HepG2 (cell line): Measurements from ENCODE around the gene AK8. TPM values are rescaled to one million over a fixed set of nuclear protein-coding genes. Genes with fewer than 3 reads are reported as not detected.

Source experiments
- ATAC-seq: fragments of 200-7000 bp; cut with Tn5 transposase; 3 replicates; pipeline ENCODE4 v1.9.1; 2020; ENCODE audit warnings: mild to moderate bottlenecking, moderate library complexity
- BruUV-seq: library from RNA; stranded (reverse); fragments of 400-500 nt; replicated peaks from 2 replicates; lab custom pipeline; 2021; lab: Mats Ljungman, UMichigan
- CTCF ChIA-PET: fragments of 300-600 bp; formaldehyde crosslinking; extraction: SDS; loops from one replicate; lab custom pipeline; 2021; ENCODE audit warnings: low total read pairs, inconsistent platforms, low intra/inter-chr PET ratio; lab: Yijun Ruan, JAX
- POLR2A ChIA-PET: fragments of 350-600 bp; sonication (Branson Sonifier 250); formaldehyde crosslinking; loops from one replicate; lab custom pipeline; 2020; ENCODE audit warnings: antibody characterized with exemption, inconsistent platforms; lab: Yijun Ruan, JAX
- DNase-seq: peaks from one replicate; pipeline ENCODE4 v3.0.0-alpha.2; 2015; ENCODE audit warnings: low spot score
- FAIRE-seq: peaks from 3 replicates; lab custom pipeline; 2011; peaks lifted over from hg19 to GRCh38; lab: Jason Lieb, UNC
- H2AFZ ChIP-seq: one replicate; pipeline ENCODE4 v1.6.1; 2011; ENCODE audit warnings: low read length, inconsistent platforms
- H3K27ac ChIP-seq: fragments of 300-600 bp; 3 replicates; pipeline ENCODE4 v1.8.0; 2011; ENCODE audit warnings: mixed run types, mild to moderate bottlenecking, mixed read lengths, low read length, inconsistent platforms; ENCODE audit not compliant: insufficient read depth; ENCODE audit errors: extremely low read length
- H3K27me3 ChIP-seq, 2 experiments: fragments of 200-600 bp in 1 of 2; 2 replicates in 1 of 2; 3 replicates in 1 of 2; pipeline versions ENCODE4 v1.6.0 to v1.8.0; 2011; ENCODE audit warnings: low read length in 2 of 2, mild to moderate bottlenecking in 2 of 2, moderate library complexity in 2 of 2, inconsistent platforms in 1 of 2; ENCODE audit not compliant: insufficient read depth in 2 of 2, control insufficient read depth in 1 of 2
- H3K36me3 ChIP-seq, 2 experiments: fragments of 200-600 bp in 1 of 2; replicated peaks in 1 of 2; 2 replicates in 1 of 2; 3 replicates in 1 of 2; pipeline versions ENCODE4 v1.5.1 to v1.8.0; 2011; ENCODE audit warnings: low read length in 2 of 2, inconsistent platforms in 1 of 2; ENCODE audit not compliant: insufficient read depth in 2 of 2, control insufficient read depth in 1 of 2
- H3K4me1 ChIP-seq: 2 replicates; pipeline ENCODE4 v1.5.1; 2012; ENCODE audit warnings: low read length, inconsistent platforms; ENCODE audit not compliant: insufficient read depth
- H3K4me2 ChIP-seq: 2 replicates; pipeline ENCODE4 v1.6.0; 2011; ENCODE audit warnings: low read depth, low read length, inconsistent platforms
- H3K4me3 ChIP-seq, 3 experiments: fragments of 200-600 bp in 1 of 3; sonication (generic), shearing (Covaris generic) in 1 of 3; replicated peaks in 1 of 3; 2 replicates each; pipeline ENCODE4 v1.5.1; 2011 to 2016; ENCODE audit warnings: low read length in 3 of 3, inconsistent platforms in 2 of 3, low read depth in 2 of 3, mild to moderate bottlenecking in 2 of 3, control low read depth in 1 of 3, mixed read lengths in 1 of 3; ENCODE audit not compliant: insufficient read depth in 1 of 3
- H3K79me2 ChIP-seq: one replicate; pipeline ENCODE4 v1.6.1; 2011; ENCODE audit warnings: low read length, inconsistent platforms; ENCODE audit not compliant: insufficient read depth
- H3K9ac ChIP-seq: 2 replicates; pipeline ENCODE4 v1.6.0; 2011; ENCODE audit warnings: mild to moderate bottlenecking, low read depth, low read length, inconsistent platforms; ENCODE audit not compliant: insufficient read depth
- H3K9me3 ChIP-seq: 2 replicates; pipeline ENCODE4 v1.5.1; 2012; ENCODE audit warnings: mild to moderate bottlenecking, low read length
- H4K20me1 ChIP-seq: 2 replicates; pipeline ENCODE4 v1.6.0; 2011; ENCODE audit warnings: inconsistent platforms, mild to moderate bottlenecking, low read length, moderate library complexity; ENCODE audit not compliant: insufficient read depth
- ATF4 ChIP-seq, 2 experiments: fragments of 450-650 bp in 1 of 2; sonication (generic) in 1 of 2; formaldehyde crosslinking; IDR thresholded peaks; 2 replicates each; pipeline versions ENCODE4 v1.5.0 to v1.8.0; 2020 to 2022; ENCODE audit warnings: mild to moderate bottlenecking in 1 of 2, missing genetic modification reagents in 1 of 2
- ATF7 ChIP-seq, 2 experiments: fragments of 450-650 bp in 1 of 2; sonication (generic) in 1 of 2; formaldehyde crosslinking in 1 of 2; IDR thresholded peaks; 2 replicates each; pipeline versions ENCODE4 v1.4.0 to v1.6.1; 2016 to 2020; ENCODE audit warnings: antibody characterized with exemption in 1 of 2, mild to moderate bottlenecking in 1 of 2, missing genetic modification reagents in 1 of 2
- HCFC1 ChIP-seq: fragments of 150-350 bp; IDR thresholded peaks from 2 replicates; pipeline ENCODE4 v1.6.1; 2014; ENCODE audit warnings: low read depth, low read length
- JUND ChIP-seq: sonication (generic); formaldehyde crosslinking; IDR thresholded peaks from 2 replicates; pipeline ENCODE4 v1.8.0; 2022; ENCODE audit warnings: mild to moderate bottlenecking, missing genetic modification reagents
- NR2F1 ChIP-seq, 2 experiments: fragments of 450-650 bp in 1 of 2; formaldehyde crosslinking in 1 of 2; IDR thresholded peaks; 2 replicates each; pipeline versions ENCODE4 v1.5.0 to v1.6.1; 2016 to 2020; ENCODE audit warnings: mild to moderate bottlenecking in 1 of 2, missing compliant biosample characterization in 1 of 2, missing genetic modification reagents in 1 of 2, moderate library complexity in 1 of 2
- TAF1 ChIP-seq: sonication (generic); formaldehyde crosslinking; IDR thresholded peaks from 2 replicates; pipeline ENCODE4 v1.4.0; 2020; ENCODE audit warnings: missing genetic modification reagents
- TCF12 ChIP-seq, 2 experiments: fragments of 450-650 bp in 1 of 2; sonication (generic) in 1 of 2; formaldehyde crosslinking in 1 of 2; IDR thresholded peaks; 2 replicates each; pipeline versions ENCODE4 v1.6.1 to v1.8.0; 2017 to 2022; ENCODE audit warnings: antibody characterized with exemption in 1 of 2, mild to moderate bottlenecking in 1 of 2, missing genetic modification reagents in 1 of 2, moderate library complexity in 1 of 2
- TEAD3 ChIP-seq: optimal IDR thresholded peaks from 2 replicates; pipeline ENCODE3; 2016; ENCODE audit warnings: borderline replicate concordance
- ZFP36L2 ChIP-seq: sonication (generic); formaldehyde crosslinking; IDR thresholded peaks from 2 replicates; pipeline ENCODE4 v1.4.0; 2020; ENCODE audit warnings: missing genetic modification reagents
- ZFP62 ChIP-seq: sonication (generic); formaldehyde crosslinking; IDR thresholded peaks from 2 replicates; pipeline ENCODE4 v1.4.0; 2020; ENCODE audit warnings: missing genetic modification reagents
- ZMYM2 ChIP-seq: sonication (generic); formaldehyde crosslinking; IDR thresholded peaks from 2 replicates; pipeline ENCODE4 v1.8.0; 2022; ENCODE audit warnings: mild to moderate bottlenecking, missing genetic modification reagents
- ZSCAN30 ChIP-seq: sonication (generic); formaldehyde crosslinking; IDR thresholded peaks from 2 replicates; pipeline ENCODE4 v1.5.0; 2020; ENCODE audit warnings: mild to moderate bottlenecking, missing genetic modification reagents
- WGBS: methylation state at CpG from one replicate; pipeline ENCODE4 v1.1.6; 2017; ENCODE audit warnings: low lambda C conversion rate; 5-methylcytosine and 5-hydroxymethylcytosine counted together
- in situ Hi-C: cut with HindIII; loops from 2 replicates; pipeline ENCODE4 v1.10.0; 2017; ENCODE audit warnings: low pct_unique_long_range_greater_than_20kb; ENCODE audit not compliant: extremely low pct_ligation_motif_present
- intact Hi-C: fragments of 100-400 bp; cut with micrococcal nuclease; formaldehyde crosslinking; loops from one replicate; pipeline ENCODE4 v1.10.0; 2022; ENCODE audit not compliant: unreplicated experiment
- polyA plus RNA-seq, 8 experiments: library from polyadenylated mRNA; depleted of rRNA in 3 of 8; stranded (reverse) in 7 of 8; unstranded in 1 of 8; fragments of >200 nt; fragmentation: Illumina TruSeq in 4 of 8; extraction: Trizol in 4 of 8; gene quantifications; 2 replicates each; pipeline versions ENCODE4 v1.2.1 to v1.2.3, GENCODE V29; 2011 to 2016; ENCODE audit warnings: low read depth in 4 of 8, missing spikeins in 1 of 8, mixed read lengths in 1 of 8; ENCODE audit not compliant: insufficient read depth in 1 of 8
- total RNA-seq, 5 experiments: library from RNA; depleted of rRNA; stranded (reverse); fragments of >200 nt; fragmentation: Illumina TruSeq; extraction: Trizol; gene quantifications; 2 replicates each; pipeline ENCODE4 v1.2.3, GENCODE V29; 2016; ENCODE audit warnings: low read depth in 1 of 5
- TF ChIP-seq, protein P1 (sequence below): sonication (generic); formaldehyde crosslinking; IDR thresholded peaks from 2 replicates; pipeline ENCODE4 v1.4.0; 2020; ENCODE audit warnings: low read depth, mild to moderate bottlenecking, missing genetic modification reagents
- TF ChIP-seq, protein P2 (sequence below): sonication (generic); formaldehyde crosslinking; IDR thresholded peaks from 2 replicates; pipeline ENCODE4 v1.5.0; 2020; ENCODE audit warnings: missing genetic modification reagents

Gene AK8
- total and polyA plus RNA-seq, 2 of the 13 experiments (the other 11 are each of a cell fraction or from before 2014, with no cell fraction given) = 0.11 TPM; not detected in 1

GRCh38 chr9:132808645-132809044 is 69.4 kb downstream of the AK8 start:
- H2AFZ ChIP-seq = no peak overlapping the region
- H3K9me3 ChIP-seq = no peaks in the 10 kb centered on the region
- no peak for DNase-seq
- H3K27me3 ChIP-seq = peaks cover 7 to 62% of the 10 kb centered on the region in 2 experiments; a peak in 4 of 5 replicates
- no peak for ATAC-seq
- H3K4me2 ChIP-seq = no peak overlapping the region
- TF ChIP-seq ZFP36L2 (CRISPR knock-in tag) (no peak), TAF1 (CRISPR knock-in tag) (no peak), ATF7 (IDR thresholded peaks at IDR 0.05) (no peak), ATF7 (CRISPR knock-in tag; IDR thresholded peaks at IDR 0.05) (no peak), TCF12 (IDR thresholded peaks at IDR 0.05) (no peak), TCF12 (CRISPR knock-in tag; IDR thresholded peaks at IDR 0.05) (no peak), JUND (no peak), TEAD3 (CRISPR knock-in tag) (no peak), HCFC1 (no peak), ATF4 (CRISPR knock-in tag; IDR thresholded peaks at IDR 0.05) (no peak), ZSCAN30 (CRISPR knock-in tag) (no peak), ZMYM2 (CRISPR knock-in tag) (no peak), ZFP62 (CRISPR knock-in tag) (no peak), NR2F1 (CRISPR knock-in tag; IDR thresholded peaks at IDR 0.05) (no peak)
- TF ChIP-seq, protein P1, sequence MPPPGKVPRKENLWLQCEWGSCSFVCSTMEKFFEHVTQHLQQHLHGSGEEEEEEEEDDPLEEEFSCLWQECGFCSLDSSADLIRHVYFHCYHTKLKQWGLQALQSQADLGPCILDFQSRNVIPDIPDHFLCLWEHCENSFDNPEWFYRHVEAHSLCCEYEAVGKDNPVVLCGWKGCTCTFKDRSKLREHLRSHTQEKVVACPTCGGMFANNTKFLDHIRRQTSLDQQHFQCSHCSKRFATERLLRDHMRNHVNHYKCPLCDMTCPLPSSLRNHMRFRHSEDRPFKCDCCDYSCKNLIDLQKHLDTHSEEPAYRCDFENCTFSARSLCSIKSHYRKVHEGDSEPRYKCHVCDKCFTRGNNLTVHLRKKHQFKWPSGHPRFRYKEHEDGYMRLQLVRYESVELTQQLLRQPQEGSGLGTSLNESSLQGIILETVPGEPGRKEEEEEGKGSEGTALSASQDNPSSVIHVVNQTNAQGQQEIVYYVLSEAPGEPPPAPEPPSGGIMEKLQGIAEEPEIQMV (CRISPR knock-in tag) = no peak
- TF ChIP-seq, protein P2, sequence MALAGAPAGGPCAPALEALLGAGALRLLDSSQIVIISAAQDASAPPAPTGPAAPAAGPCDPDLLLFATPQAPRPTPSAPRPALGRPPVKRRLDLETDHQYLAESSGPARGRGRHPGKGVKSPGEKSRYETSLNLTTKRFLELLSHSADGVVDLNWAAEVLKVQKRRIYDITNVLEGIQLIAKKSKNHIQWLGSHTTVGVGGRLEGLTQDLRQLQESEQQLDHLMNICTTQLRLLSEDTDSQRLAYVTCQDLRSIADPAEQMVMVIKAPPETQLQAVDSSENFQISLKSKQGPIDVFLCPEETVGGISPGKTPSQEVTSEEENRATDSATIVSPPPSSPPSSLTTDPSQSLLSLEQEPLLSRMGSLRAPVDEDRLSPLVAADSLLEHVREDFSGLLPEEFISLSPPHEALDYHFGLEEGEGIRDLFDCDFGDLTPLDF (CRISPR knock-in tag) = no peak
- no TSS peak for BruUV-seq
- no peaks in the 10 kb centered on the region for H3K36me3 ChIP-seq
- FAIRE-seq = no peak
- H3K27ac ChIP-seq = no peak overlapping the region
- no peak overlapping the region for H3K9ac ChIP-seq
- WGBS = 22% methylated on average over 4 of the region's 6 CpGs
- ChIA-PET CTCF (no interaction called here), POLR2A (no interaction called here)
- H3K79me2 ChIP-seq = no peaks in the 10 kb centered on the region
- in situ Hi-C loops = no loop called here
- H3K4me3 ChIP-seq = no peak overlapping the region
- H3K4me1 ChIP-seq = no peaks in the 10 kb centered on the region
- H4K20me1 ChIP-seq = no peaks in the 10 kb centered on the region
- intact Hi-C loops = no loop called here
